RPMI7951 (cell line): ENCODE results near the gene YJEFN3. TPM values are rescaled to one million over a fixed set of nuclear protein-coding genes. Genes with fewer than 3 reads are reported as not detected.

Experiments
- DNase-seq: peaks from one replicate; pipeline ENCODE4 v3.0.0-alpha.2; 2012; ENCODE audit warnings: low read depth
- total RNA-seq: library from RNA; depleted of rRNA; stranded (reverse); fragments of >200 nt; shearing (Covaris generic); gene quantifications from 2 replicates; pipeline ENCODE4 v1.2.3, GENCODE V29; 2014; rRNA removed

The YJEFN3 gene, protein sequence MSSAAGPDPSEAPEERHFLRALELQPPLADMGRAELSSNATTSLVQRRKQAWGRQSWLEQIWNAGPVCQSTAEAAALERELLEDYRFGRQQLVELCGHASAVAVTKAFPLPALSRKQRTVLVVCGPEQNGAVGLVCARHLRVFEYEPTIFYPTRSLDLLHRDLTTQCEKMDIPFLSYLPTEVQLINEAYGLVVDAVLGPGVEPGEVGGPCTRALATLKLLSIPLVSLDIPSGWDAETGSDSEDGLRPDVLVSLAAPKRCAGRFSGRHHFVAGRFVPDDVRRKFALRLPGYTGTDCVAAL
- 0.12 TPM in 1 of 2 replicates, not detected in the other for total RNA-seq

DNA sequence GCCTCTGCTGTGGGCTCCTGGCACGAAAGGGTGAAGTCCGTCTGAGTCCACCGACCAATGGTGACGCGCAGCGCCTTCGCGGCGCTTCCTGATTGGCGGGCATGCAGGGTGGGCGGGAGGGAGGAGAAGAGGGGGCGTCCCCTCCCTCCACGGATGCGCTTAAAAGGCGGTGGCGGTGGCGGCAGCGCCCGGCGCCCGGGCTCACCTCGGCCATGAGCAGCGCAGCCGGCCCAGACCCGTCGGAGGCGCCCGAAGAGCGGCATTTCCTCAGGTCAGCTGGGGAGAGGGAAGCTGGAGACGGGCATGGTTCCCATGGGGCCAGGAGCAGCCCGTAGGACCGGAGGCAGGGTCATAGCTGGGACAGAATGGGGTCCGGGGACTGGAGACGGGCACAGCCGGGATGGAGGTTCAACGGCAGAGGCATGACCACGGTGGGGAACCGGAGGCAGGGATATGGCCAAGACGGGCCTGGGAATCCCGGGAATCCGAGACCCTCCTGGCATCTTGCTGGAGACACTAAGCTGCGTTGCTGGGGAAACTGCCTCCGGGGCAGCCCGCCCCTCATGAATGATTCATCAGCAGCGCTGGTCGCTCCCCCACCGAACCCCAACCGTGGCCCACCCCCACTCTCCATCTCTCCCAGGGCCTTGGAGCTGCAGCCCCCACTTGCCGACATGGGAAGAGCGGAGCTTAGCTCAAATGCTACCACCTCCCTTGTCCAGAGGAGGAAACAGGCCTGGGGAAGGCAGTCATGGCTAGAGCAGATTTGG is at the start of gene YJEFN3:
Gene YJEFN3 (plus strand): TSS at position 191 of the 770 bp plus-strand sequence. CDS start 22 bp downstream, at position 213.
- DNase-seq: no peak

DNA sequence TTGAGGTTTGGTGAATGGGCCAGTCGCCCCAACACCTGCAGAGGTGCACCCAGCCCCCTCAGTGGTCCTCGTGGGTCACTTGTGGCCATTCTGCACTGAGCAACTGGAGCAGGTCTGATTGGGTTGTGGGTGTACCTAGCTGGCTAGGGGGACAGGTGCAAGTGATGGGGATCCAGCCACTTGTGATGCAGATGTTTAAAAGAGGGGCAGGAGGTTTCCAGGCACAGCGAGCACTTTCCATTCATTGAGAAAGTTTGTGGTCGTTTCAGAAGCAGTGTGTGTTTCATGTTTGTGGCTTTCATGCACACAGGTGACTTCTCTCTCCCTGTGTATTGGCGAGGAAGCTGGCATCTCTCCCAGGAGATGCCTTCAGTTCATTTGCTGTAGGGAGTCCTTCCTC is 48.0 kb upstream of the YJEFN3 start:
- DNase-seq: no peak

DNA sequence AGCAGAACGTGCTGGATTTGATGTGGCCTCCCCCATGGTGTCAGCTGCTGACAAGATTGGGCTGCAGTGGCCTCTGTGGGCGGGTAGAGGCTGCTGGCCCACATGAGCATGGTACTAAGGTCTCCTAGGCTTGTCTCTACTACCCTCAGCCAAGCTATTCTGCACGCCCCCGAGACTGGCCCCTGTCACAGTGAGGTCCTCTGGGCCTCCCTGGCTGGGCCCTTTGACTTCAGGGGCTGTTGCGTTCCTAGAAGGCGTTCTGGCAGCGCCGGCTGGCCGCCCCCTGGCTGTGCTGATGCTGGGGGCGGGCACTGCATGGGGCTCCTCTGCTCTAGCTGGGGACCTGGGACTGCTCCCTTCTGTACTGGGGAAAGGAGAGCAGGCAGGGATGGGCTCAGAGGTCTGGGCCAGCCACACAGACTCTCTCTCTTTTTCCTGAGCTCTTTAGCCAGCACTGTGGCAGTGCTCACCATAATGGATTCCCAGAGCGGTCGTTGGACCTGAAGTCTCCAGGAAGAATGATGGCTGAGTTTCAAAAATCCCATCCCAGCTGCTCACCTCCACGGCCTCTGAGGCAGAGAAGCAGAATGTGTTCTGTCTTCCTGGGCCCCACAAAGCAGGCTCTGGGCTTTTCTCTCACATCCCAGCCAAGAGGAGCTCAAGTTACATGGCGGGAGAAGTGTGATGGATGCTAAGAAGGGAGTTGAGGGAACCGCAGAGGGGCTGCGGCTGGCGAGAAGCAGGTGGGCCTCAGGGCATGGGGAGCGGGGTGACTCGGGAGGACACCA is 45.7 kb upstream of the YJEFN3 start:
- no peak for DNase-seq

- DNase-seq: no peak
Measured at GRCh38 chr19:19485161-19485997, 43.3 kb upstream of the YJEFN3 start.

DNA sequence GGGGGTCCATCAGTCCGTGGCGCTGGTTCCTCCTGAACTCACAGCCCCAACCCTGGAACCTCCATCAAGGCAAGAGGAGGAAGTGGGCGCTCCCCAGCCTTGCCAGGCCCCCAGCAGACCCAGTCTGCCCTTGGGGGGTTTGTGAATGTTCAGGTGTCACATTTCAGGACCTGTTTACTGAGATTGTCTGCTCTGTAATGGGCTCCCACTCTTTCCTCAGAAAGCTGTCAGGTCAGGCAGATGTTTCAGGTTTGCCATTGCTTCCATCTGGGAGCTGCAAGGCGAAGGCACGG is 42.8 kb upstream of the YJEFN3 start:
- DNase-seq: no peak

- DNase-seq: no peak
Measured at GRCh38 chr19:19486343-19487076, 42.2 kb upstream of the YJEFN3 start.

DNA sequence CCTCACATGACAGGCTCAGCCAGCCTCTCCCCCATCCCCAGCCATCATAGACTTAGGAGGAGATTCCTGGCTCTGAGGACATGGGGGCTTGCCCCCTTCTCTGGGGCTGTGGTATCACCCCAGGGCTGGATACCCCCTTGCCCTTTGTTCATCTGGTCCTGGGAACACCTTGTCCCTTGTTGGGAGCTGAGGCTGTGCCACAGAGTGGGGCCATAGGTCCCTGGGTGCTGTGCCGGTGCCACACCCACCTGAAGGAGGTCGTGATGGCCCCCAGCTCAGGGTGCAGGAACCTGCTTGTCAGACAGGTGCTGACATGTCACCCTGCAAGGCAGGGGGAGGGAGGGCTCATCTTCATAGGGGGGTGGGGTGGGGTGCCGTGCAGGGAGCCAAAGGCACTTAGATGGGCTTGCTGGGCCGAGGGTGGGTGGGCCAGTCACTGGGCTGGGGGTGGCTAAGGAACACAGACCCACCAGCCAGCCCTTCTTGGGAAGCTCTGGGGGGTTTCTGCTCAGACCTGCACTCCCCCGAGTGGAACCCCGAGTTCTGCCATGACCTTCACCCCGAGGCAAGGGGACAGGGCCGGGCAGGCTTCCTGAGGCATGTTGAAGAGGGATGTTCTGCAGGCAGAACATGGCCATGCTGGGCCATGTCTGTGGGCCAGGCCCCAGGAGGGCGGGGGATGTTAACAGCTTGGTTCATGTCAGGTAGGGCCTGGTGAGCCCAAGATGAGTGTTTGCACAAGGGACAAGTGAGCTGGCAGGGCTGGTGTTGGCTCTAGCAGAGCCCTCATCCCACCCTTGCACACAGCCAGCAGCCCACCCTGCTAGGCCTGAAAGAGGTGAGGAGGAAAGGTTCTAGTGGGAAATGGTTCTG is 41.4 kb upstream of the YJEFN3 start:
- DNase-seq: no peak

- no peak for DNase-seq
Measured at GRCh38 chr19:19487950-19488874, 40.5 kb upstream of the YJEFN3 start.

DNA sequence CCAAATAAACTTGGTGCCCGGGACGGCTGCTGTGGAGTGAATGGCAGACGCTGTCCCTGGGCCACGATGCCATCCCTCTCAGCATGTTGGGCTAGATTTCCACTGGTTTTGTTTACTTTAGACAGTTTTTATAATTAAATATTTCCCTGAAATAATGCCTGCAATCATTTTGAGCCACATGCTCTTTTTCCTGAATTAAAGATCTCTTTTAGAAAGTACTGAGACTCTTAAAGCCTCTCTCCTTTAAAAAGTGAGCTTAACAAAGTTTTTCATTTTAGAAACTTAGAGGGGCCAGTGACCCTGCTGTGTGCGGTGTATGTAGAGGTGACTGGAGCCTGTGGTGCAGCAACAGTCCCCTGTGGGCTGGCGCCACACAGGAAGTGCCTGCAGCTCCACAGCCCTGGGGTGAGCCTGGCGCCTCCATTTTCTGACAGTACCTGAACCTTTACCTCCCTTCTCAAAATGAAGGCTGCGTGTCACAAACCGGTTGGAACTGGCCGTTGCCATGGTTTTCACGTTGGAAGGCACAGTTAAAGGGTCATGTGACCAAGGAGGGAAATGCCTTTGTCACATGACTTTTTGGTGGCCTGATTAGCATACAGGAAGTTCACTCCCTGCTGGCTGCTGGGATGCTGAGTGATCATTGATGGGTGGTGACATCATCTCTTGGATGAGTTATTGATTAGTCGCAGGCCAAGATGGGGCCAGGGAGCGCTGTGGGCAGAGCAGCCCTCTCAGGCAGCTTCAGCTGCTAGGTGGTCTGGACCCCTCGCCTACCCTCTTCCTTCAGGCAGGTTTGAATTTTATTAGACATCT is 39.6 kb upstream of the YJEFN3 start:
- peak; percentile 75 for DNase-seq

- DNase-seq: no peak
Measured at GRCh38 chr19:19489804-19490204, 38.9 kb upstream of the YJEFN3 start.

- peak; percentile 74 for DNase-seq
Measured at GRCh38 chr19:19490214-19490968, 38.3 kb upstream of the YJEFN3 start.

DNA sequence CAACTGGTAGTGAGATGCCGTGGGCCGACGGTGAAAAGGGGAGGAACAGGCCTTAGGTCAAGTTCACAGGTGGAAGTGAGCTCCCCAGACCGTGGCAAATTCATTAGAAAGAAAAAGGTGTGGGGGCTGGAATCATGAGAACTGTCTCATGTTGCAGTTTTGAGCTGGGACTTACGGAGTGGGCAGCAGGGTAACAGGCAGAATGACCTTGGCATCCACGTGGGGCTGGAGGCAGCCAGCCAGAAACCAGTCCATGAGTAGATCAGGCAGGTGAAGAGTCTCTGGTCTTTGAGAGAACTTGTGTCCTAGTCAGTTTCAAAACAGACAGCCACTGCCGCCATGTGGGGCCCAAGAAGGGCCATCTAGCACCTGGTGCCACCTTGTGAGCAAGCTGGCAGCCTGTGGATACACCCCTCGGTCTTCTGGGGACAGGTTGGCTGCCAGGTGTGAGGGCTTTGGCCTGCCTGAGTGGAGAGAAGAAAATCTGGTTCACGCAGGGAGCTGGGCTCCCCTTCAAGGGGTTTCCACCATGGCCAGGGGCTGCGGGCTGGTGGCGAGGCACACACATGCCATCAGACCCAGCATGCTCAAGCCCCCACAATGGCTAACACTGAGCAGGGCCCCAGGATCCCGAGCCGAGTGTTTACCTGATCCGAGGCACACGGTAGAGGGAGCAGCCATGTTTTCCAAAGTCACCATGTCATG is 37.2 kb upstream of the YJEFN3 start:
- DNase-seq: no peak

GRCh38 chr19:19492026-19492610 is 36.6 kb upstream of the YJEFN3 start:
- no peak for DNase-seq

- DNase-seq: no peak
Measured at GRCh38 chr19:19493841-19494546, 34.7 kb upstream of the YJEFN3 start.
